Pancreas (tissue), 10 donors: ENCODE measurements around the gene GRIN2D. TPM values are rescaled to one million over a fixed set of nuclear protein-coding genes. Genes with fewer than 3 reads are reported as not detected.
"Not testable (repeated sequence)": the region's sequence is repeated elsewhere in the genome, so short reads cannot be mapped to it uniquely, and the experiment has no call there.

Source experiments
- ATAC-seq, 4 donors: fragments of 200-7000 bp; cut with Tn5 transposase; one replicate each; pipeline versions ENCODE4 v1.8.0 to v1.9.1; 2020; ENCODE audit warnings: mild to moderate bottlenecking in 4 of 4, moderate library complexity in 4 of 4
- DNase-seq, 6 donors: peaks; one replicate each; pipeline ENCODE4 v3.0.0-alpha.2; 2020
- FAIRE-seq: peaks from 2 replicates; lab custom pipeline; 2012; peaks lifted over from hg19 to GRCh38; lab: Jason Lieb, UNC
- H3K27ac ChIP-seq, 4 donors: fragments of 200-600 bp; sonication (generic); 1 replicate in 3 of 4; 2 replicates in 1 of 4; pipeline versions ENCODE4 v1.5.0 to v1.8.0; 2020
- H3K27me3 ChIP-seq, 4 donors: fragments of 200-600 bp; one replicate each; pipeline ENCODE4 v1.8.0; 2021
- H3K36me3 ChIP-seq, 3 donors: fragments of 200-600 bp; sonication (generic) in 1 of 3; one replicate each; pipeline versions ENCODE4 v1.5.0 to v1.8.0; 2020 to 2021
- H3K4me1 ChIP-seq, 3 donors: fragments of 200-600 bp; one replicate each; pipeline ENCODE4 v1.8.0; 2021
- H3K4me3 ChIP-seq, 4 donors: fragments of 200-600 bp; sonication (generic) in 2 of 4; one replicate each; pipeline versions ENCODE4 v1.5.0 to v1.8.0; 2020 to 2021
- H3K9me3 ChIP-seq, 4 donors: fragments of 200-600 bp; one replicate each; pipeline ENCODE4 v1.8.0; 2021
- WGBS, 2 donors: extraction: QIAGEN DNeasy Blood & Tissue Kit; methylation state at CpG; one replicate each; pipeline ENCODE4 v1.1.7; 2013; 5-methylcytosine and 5-hydroxymethylcytosine counted together
- intact Hi-C, 3 donors: fragments of 100-400 bp; cut with DNase I; formaldehyde crosslinking; loops; one replicate each; pipeline versions ENCODE4 v1.11.1 to v1.14.2; 2022
- polyA plus RNA-seq, 2 donors: library from polyadenylated mRNA; stranded (reverse); fragments of 200-250 nt; gene quantifications; one replicate each; pipeline ENCODE4 v1.2.3, GENCODE V29; 2013
- total RNA-seq, 6 donors: library from RNA; stranded (reverse); fragmentation: NEBNext Ultra II Directional in 4 of 6; extraction: Animal tissue kit (Norgen Biotek cat#: 25700) in 4 of 6; gene quantifications; one replicate each; pipeline versions ENCODE4 v1.2.1 to v1.2.4, GENCODE V29; 2021 to 2023
- TF ChIP-seq, protein P1 (sequence below), 4 donors: fragments of 200-600 bp; sonication (generic) in 3 of 4; IDR thresholded peaks; one replicate each; pipeline versions ENCODE4 v1.5.0 to v1.8.0; 2021; ENCODE audit warnings: antibody characterized with exemption in 4 of 4
- donor health status: healthy with polysubstance abuse.
- donor health status: DM: no; HTN: no; CAD: no; lungs with moderate emphysema.
- donor health status: DM: no; HTN: no; CAD: no.
- donor health status: control.
- donor health status: control.
- donor health status: Bipolar disorder and iron deficiency.
- donor health status: DM: yes; HTN: yes; CAD: no.
- donor health status: DM: no; HTN: no; CAD: no.
- donor health status: DM: no; HTN: no; CAD: no.
- donor health status: DM: yes; HTN: yes; CAD: no.

Gene GRIN2D
- total and polyA plus RNA-seq, 8 donors, result 0.04 to 0.66 (median 0.19) TPM; not detected in 1

GRCh38 chr19:48368936-48369335 is 24.5 kb upstream of the GRIN2D start:
- H3K4me1 ChIP-seq, result peaks cover 0 to 3% (median 0%) of the 10 kb centered on the region in 3 donors
- ATAC-seq (peak in 1 of 4 donors; percentile 1), FAIRE-seq (no peak), DNase-seq (no peak)
- no peak overlapping the region for H3K27ac ChIP-seq
- H3K4me3 ChIP-seq, result no peak overlapping the region
- no peaks in the 10 kb centered on the region for H3K9me3 ChIP-seq
- no peaks in the 10 kb centered on the region for H3K36me3 ChIP-seq
- TF ChIP-seq, protein P1, sequence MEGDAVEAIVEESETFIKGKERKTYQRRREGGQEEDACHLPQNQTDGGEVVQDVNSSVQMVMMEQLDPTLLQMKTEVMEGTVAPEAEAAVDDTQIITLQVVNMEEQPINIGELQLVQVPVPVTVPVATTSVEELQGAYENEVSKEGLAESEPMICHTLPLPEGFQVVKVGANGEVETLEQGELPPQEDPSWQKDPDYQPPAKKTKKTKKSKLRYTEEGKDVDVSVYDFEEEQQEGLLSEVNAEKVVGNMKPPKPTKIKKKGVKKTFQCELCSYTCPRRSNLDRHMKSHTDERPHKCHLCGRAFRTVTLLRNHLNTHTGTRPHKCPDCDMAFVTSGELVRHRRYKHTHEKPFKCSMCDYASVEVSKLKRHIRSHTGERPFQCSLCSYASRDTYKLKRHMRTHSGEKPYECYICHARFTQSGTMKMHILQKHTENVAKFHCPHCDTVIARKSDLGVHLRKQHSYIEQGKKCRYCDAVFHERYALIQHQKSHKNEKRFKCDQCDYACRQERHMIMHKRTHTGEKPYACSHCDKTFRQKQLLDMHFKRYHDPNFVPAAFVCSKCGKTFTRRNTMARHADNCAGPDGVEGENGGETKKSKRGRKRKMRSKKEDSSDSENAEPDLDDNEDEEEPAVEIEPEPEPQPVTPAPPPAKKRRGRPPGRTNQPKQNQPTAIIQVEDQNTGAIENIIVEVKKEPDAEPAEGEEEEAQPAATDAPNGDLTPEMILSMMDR (IDR thresholded peaks at IDR 0.05), result no peak
- WGBS, 2 donors, result 53 to 63% methylated on average over 13 of the region's 14 CpGs
- intact Hi-C loops, result no loop called here
- no peaks in the 10 kb centered on the region for H3K27me3 ChIP-seq

GRCh38 chr19:48370955-48371354 is 22.5 kb upstream of the GRIN2D start:
- Histone ChIP-seq H3K36me3 (no peaks in the 10 kb centered on the region), H3K4me3 (no peak overlapping the region), H3K4me1 (no peaks in the 10 kb centered on the region), H3K27me3 (no peaks in the 10 kb centered on the region), H3K27ac (no peak overlapping the region), H3K9me3 (no peaks in the 10 kb centered on the region)
- FAIRE-seq (no peak), DNase-seq (no peak), ATAC-seq (no peak)
- 80 to 90% methylated on average over 4 of the region's 4 CpGs for WGBS, 2 donors
- TF ChIP-seq, protein P1 (IDR thresholded peaks at IDR 0.05), result no peak
- intact Hi-C loops, result no loop called here

DNA sequence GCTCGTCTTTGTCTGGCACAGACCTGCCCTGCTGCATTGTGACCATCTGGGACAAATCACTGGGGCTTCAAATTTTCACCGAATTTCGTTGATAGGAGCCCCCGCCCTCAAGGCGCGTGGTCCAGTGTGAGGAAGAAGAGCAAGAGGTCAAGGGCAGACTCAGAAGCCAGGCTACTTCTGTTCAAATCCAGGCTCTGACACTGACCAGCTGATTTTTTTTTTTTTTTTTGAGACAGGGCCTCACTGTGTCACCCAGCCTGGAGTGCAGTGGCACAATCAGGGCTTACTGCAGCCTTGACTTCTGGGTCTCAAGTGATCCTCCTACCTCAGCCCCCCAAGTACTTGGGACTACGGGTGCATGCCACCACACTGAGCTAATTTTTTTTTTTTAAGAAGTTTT is 22.1 kb upstream of the GRIN2D start:
- no peak for DNase-seq
- intact Hi-C loops, result no loop called here
- WGBS, 2 donors, result 71 to 76% methylated on average over 7 of the region's 7 CpGs
- no peak for ATAC-seq
- FAIRE-seq, result no peak
- no peaks in the 10 kb centered on the region for H3K36me3 ChIP-seq
- H3K4me1 ChIP-seq, result no peaks in the 10 kb centered on the region
- TF ChIP-seq, protein P1 (IDR thresholded peaks at IDR 0.05), result no peak
- H3K4me3 ChIP-seq, result no peak overlapping the region
- no peaks in the 10 kb centered on the region for H3K9me3 ChIP-seq
- no peak overlapping the region for H3K27ac ChIP-seq
- no peaks in the 10 kb centered on the region for H3K27me3 ChIP-seq

GRCh38 chr19:48371771-48372170 is 21.7 kb upstream of the GRIN2D start:
- H3K4me1 ChIP-seq, DNase-seq, intact Hi-C loops, H3K27ac ChIP-seq, H3K36me3 ChIP-seq, H3K4me3 ChIP-seq, H3K27me3 ChIP-seq, ATAC-seq, FAIRE-seq, H3K9me3 ChIP-seq: not testable (repeated sequence)
- WGBS, 2 donors, result 95% methylated on average over 5 of the region's 5 CpGs

- Histone ChIP-seq H3K9me3 (no peaks in the 10 kb centered on the region), H3K36me3 (no peaks in the 10 kb centered on the region), H3K27ac (no peak overlapping the region), H3K4me3 (no peak overlapping the region), H3K4me1 (no peaks in the 10 kb centered on the region), H3K27me3 (no peaks in the 10 kb centered on the region)
- FAIRE-seq (no peak), DNase-seq (no peak), ATAC-seq (peak in 2 of 4 donors; percentile 55 to 60)
- WGBS, 2 donors, result 51 to 56% methylated on average over 4 of the region's 4 CpGs
- TF ChIP-seq, protein P1 (IDR thresholded peaks at IDR 0.05), result no peak
- intact Hi-C loops, result no loop called here
Measured at GRCh38 chr19:48372904-48373303, 20.6 kb upstream of the GRIN2D start.
